ENCODE results near the gene NRIP1.

NRIP1 gene

DNA sequence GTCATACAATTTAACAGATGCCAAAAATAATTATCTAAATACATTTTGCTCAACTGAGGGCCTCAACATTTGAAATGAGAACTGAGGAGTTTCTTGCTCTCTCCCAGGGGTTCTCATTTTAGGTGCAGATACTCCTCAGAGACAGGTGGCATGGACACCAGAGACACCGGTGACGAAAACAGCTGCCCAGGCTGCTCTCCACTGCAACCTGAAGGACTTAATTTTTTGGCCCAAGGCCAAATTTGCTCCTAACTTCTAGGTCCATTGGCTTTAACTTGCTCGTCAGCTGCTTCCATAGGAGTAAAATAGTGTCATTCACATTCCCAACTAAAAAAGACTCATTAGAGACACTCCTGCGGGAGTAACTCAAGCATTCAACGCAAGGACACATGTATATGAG, 87.0 kb downstream of the NRIP1 start:
- Mint-ChIP-seq H3K36me3 (ENCODE audit: low read depth) (peaks cover 47% of the 10 kb centered on the region), H3K4me1 (peaks cover 25% of the 10 kb centered on the region), H3K9me3 (no peaks in the 10 kb centered on the region), H3K4me3 (no peak overlapping the region), H3K27ac (peak overlapping the region in 2 of 3 experiments; percentile 48 to 67), H3K27me3 (ENCODE audit: low read depth) (no peaks in the 10 kb centered on the region)
- TF ChIP-seq, protein P1, sequence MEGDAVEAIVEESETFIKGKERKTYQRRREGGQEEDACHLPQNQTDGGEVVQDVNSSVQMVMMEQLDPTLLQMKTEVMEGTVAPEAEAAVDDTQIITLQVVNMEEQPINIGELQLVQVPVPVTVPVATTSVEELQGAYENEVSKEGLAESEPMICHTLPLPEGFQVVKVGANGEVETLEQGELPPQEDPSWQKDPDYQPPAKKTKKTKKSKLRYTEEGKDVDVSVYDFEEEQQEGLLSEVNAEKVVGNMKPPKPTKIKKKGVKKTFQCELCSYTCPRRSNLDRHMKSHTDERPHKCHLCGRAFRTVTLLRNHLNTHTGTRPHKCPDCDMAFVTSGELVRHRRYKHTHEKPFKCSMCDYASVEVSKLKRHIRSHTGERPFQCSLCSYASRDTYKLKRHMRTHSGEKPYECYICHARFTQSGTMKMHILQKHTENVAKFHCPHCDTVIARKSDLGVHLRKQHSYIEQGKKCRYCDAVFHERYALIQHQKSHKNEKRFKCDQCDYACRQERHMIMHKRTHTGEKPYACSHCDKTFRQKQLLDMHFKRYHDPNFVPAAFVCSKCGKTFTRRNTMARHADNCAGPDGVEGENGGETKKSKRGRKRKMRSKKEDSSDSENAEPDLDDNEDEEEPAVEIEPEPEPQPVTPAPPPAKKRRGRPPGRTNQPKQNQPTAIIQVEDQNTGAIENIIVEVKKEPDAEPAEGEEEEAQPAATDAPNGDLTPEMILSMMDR (IDR thresholded peaks at IDR 0.05; ENCODE audit: unreplicated experiment in 3 of 3): no peak

DNA sequence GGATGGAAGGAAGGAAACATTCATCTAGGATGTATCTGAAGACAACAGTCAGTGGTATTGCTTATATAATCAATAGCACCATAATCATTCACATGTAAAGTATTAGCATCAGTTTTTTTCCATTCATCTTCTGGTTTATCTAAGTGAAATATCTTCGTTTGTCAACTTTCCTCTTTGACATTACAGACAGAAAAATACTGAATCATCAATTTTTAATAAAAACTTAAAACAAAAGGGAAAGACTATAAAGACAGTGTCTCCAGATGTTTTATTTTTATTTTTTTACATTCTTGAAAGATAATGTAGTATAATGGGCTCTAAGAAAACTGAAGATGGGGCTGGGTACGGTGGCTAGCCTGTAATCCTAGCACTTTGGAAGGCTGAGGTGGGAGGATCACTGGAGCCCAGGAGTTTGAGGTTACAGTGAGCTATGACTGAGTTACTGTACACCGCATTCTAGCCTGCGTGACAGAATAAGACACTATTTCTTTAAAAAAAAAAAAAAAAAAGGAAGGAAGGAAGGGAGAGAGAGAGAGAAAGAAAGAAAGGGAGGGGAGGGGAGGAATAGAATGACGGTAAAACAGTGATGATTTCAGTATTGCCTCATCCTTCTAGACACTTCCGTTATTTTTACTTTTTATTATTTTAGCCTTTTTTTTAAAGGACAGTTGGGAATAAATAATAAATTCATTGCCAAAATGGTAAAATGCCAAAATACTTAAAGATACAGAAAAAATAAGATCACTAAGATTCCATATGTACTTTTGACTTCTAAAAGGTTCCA, 89.5 kb downstream of the NRIP1 start:
- TF ChIP-seq, protein P1 (IDR thresholded peaks at IDR 0.05; ENCODE audit: unreplicated experiment in 3 of 3): no peak
- peaks cover 43% of the 10 kb centered on the region for H3K36me3 Mint-ChIP-seq (ENCODE audit: low read depth)
- H3K27me3 Mint-ChIP-seq (ENCODE audit: low read depth): no peaks in the 10 kb centered on the region
- no peaks in the 10 kb centered on the region for H3K9me3 Mint-ChIP-seq
- H3K4me3 Mint-ChIP-seq: no peak overlapping the region
- peaks cover 23% of the 10 kb centered on the region for H3K4me1 Mint-ChIP-seq
- no peak overlapping the region for H3K27ac Mint-ChIP-seq

DNA sequence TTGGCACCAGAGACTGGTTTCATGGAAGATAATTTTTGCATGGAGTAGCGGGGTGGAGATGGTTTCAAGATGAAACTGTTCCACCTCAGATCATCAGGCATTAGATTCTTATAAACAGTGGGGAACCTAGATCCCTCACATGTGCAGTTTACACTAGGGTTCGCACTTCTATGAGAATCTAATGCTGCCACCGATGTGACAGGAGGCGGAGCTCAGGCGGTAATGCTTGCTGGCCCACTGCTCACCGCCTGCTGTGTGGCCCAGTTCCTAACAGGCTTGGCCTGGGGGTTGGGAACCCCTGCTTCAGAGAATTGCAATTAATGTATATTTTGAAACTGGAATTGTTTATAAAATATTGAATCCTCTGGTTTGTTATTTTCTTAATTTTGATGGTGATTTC, 92.1 kb downstream of the NRIP1 start:
- Mint-ChIP-seq H3K9me3 (no peaks in the 10 kb centered on the region), H3K4me3 (no peak overlapping the region), H3K27ac (no peak overlapping the region), H3K36me3 (ENCODE audit: low read depth) (peaks cover 55% of the 10 kb centered on the region), H3K27me3 (ENCODE audit: low read depth) (no peaks in the 10 kb centered on the region), H3K4me1 (peaks cover 5% of the 10 kb centered on the region)
- TF ChIP-seq, protein P1 (IDR thresholded peaks at IDR 0.05; ENCODE audit: unreplicated experiment in 3 of 3): no peak

DNA sequence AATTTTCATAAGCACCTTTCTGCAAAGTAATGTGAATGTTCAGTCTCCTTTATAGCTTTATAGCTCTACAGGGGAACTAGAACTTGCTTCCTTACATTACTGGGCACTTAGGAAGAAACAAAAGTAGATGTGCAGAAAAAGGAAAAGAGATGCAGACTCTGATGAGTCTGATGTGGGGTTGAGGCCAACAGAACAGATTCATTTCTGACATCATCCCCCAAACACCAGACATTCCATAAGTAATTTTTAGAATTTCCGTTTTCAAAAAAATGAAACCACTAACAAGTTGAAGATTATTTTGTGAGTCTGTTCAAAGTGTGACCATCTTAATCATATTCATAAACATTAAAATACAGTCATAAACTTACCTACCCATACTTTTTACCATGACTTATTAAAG, 96.0 kb downstream of the NRIP1 start:
- no peaks in the 10 kb centered on the region for H3K27me3 Mint-ChIP-seq (ENCODE audit: low read depth)
- H3K36me3 Mint-ChIP-seq (ENCODE audit: low read depth): peaks cover 76% of the 10 kb centered on the region
- H3K27ac Mint-ChIP-seq: no peak overlapping the region
- no peak overlapping the region for H3K4me3 Mint-ChIP-seq
- no peaks in the 10 kb centered on the region for H3K9me3 Mint-ChIP-seq
- H3K4me1 Mint-ChIP-seq: no peaks in the 10 kb centered on the region
- TF ChIP-seq, protein P1 (IDR thresholded peaks at IDR 0.05; ENCODE audit: unreplicated experiment in 3 of 3): no peak

DNA sequence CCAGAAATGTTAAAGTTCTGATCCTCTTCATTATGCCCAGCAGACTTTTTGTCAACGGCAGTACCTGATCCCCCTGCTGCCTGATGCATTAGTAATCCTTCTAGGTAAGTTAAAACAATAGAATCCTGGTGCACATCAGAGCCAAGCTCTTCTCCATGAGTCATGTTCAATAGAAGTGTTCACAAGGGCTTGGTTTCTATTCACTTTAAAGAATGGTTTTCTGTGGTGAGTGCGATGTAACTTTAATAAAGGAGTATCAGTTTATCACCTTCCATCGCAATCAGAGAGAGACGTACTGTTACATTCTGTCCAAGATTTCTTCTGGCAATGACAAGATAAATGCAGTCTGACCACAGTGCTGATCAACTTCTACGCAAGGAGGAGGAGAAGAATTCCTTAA, 96.8 kb downstream of the NRIP1 start:
- peaks cover 76% of the 10 kb centered on the region for H3K36me3 Mint-ChIP-seq (ENCODE audit: low read depth)
- no peaks in the 10 kb centered on the region for H3K27me3 Mint-ChIP-seq (ENCODE audit: low read depth)
- no peaks in the 10 kb centered on the region for H3K4me1 Mint-ChIP-seq
- H3K9me3 Mint-ChIP-seq: no peaks in the 10 kb centered on the region
- no peak overlapping the region for H3K4me3 Mint-ChIP-seq
- no peak overlapping the region for H3K27ac Mint-ChIP-seq
- TF ChIP-seq, protein P1 (IDR thresholded peaks at IDR 0.05; ENCODE audit: unreplicated experiment in 3 of 3): no peak

DNA sequence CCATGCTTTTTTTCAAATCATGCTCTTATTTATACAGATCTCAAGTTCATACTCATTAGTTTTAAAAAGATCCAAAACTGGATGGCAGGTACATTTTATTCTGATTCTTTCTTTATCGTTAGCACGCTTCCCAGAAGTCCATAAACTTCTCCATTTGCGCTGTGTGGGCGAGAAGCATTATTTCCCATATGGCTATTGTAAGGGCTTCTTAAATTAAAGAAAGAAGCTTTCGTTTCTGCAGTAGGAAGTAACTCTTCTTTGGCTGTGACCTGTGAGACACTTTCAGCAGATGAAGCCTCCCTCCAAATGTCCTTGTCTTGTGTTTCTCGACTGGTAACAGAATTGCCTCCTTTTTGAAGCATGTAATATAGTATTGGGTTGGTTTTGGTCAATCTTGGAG, 100.2 kb downstream of the NRIP1 start:
- TF ChIP-seq, protein P1 (IDR thresholded peaks at IDR 0.05; ENCODE audit: unreplicated experiment in 3 of 3): no peak
- Mint-ChIP-seq H3K4me1 (no peaks in the 10 kb centered on the region), H3K27me3 (ENCODE audit: low read depth) (no peaks in the 10 kb centered on the region)

More for the DNA sequence above, 100.2 kb downstream of the NRIP1 start:
- Mint-ChIP-seq H3K36me3 (ENCODE audit: low read depth) (peaks cover 64% of the 10 kb centered on the region), H3K4me3 (no peak overlapping the region), H3K9me3 (no peaks in the 10 kb centered on the region), H3K27ac (peak overlapping the region in 1 of 3 experiments; percentile 15)
